A673 (cell line): ENCODE measurements around the gene CNGA2. TPM values are rescaled to one million over a fixed set of nuclear protein-coding genes. Genes with fewer than 3 reads are reported as not detected.

Experiments used
- BruUV-seq: library from RNA; stranded (reverse); fragments of 400-500 nt; replicated peaks from 2 replicates; lab custom pipeline; 2021; lab: Mats Ljungman, UMichigan
- CTCF ChIA-PET: fragments of 300-600 bp; sonication (Branson Sonifier 250); formaldehyde crosslinking; loops from one replicate; lab custom pipeline; 2022; ENCODE audit warnings: antibody characterized with exemption; lab: Charles Lee
- POLR2A ChIA-PET: fragments of 300-600 bp; sonication (Branson Sonifier 250); formaldehyde crosslinking; loops from one replicate; lab custom pipeline; 2022; ENCODE audit warnings: antibody characterized with exemption; ENCODE audit not compliant: low non-redundant PET; lab: Charles Lee
- DNase-seq: peaks from one replicate; pipeline ENCODE4 v3.0.0-alpha.2; 2015; ENCODE audit warnings: low spot score
- H3K27ac ChIP-seq: fragments of 200-600 bp; sonication (generic); 2 replicates; pipeline ENCODE4 v1.5.1; 2016; ENCODE audit warnings: mixed run types, low read depth, mild to moderate bottlenecking, mixed read lengths, antibody characterized with exemption, low read length; ENCODE audit not compliant: poor library complexity, severe bottlenecking
- H3K27me3 ChIP-seq: fragments of 200-600 bp; sonication (generic); replicated peaks from 2 replicates; pipeline ENCODE4 v1.6.1; 2017; ENCODE audit warnings: mixed run types, low read depth, mild to moderate bottlenecking, mixed read lengths, antibody characterized with exemption, low read length; ENCODE audit not compliant: insufficient read depth, poor library complexity
- H3K36me3 ChIP-seq: fragments of 200-600 bp; sonication (generic); 2 replicates; pipeline ENCODE4 v1.6.1; 2016; ENCODE audit warnings: mixed run types, mild to moderate bottlenecking, mixed read lengths, antibody characterized with exemption, low read length; ENCODE audit not compliant: insufficient read depth, poor library complexity, severe bottlenecking
- H3K4me1 ChIP-seq: fragments of 200-600 bp; sonication (generic); 2 replicates; pipeline ENCODE4 v1.6.1; 2017; ENCODE audit warnings: mixed run types, mild to moderate bottlenecking, mixed read lengths, antibody characterized with exemption, low read length; ENCODE audit not compliant: insufficient read depth, poor library complexity, severe bottlenecking
- H3K4me3 ChIP-seq: fragments of 200-600 bp; sonication (generic); 2 replicates; pipeline ENCODE4 v1.5.1; 2016; ENCODE audit warnings: low read depth, mixed run types, mild to moderate bottlenecking, mixed read lengths, low read length; ENCODE audit not compliant: poor library complexity, severe bottlenecking
- H3K9me3 ChIP-seq: fragments of 200-600 bp; sonication (generic); 2 replicates; pipeline ENCODE4 v1.6.1; 2016; ENCODE audit warnings: mixed run types, low read depth, mild to moderate bottlenecking, mixed read lengths, antibody characterized with exemption, low read length; ENCODE audit not compliant: poor library complexity, severe bottlenecking
- CTCF ChIP-seq: fragments of 300-800, 200-600 bp; sonication (generic); conservative IDR thresholded peaks from 2 replicates; pipeline ENCODE4 v1.5.1; 2017; ENCODE audit warnings: low read depth, mild to moderate bottlenecking, antibody characterized with exemption, low read length, moderate library complexity, mixed read lengths
- EZH2 ChIP-seq: fragments of 200-600 bp; sonication (generic); IDR thresholded peaks from 2 replicates; pipeline ENCODE4 v1.6.1; 2017; ENCODE audit warnings: borderline replicate concordance, low read depth, mild to moderate bottlenecking, mixed read lengths, antibody characterized with exemption, low read length; ENCODE audit not compliant: poor library complexity, severe bottlenecking
- intact Hi-C: fragments of 100-400 bp; cut with micrococcal nuclease; formaldehyde crosslinking; loops from one replicate; pipeline ENCODE4 v1.10.0; 2022; ENCODE audit not compliant: unreplicated experiment
- total RNA-seq: library from RNA; stranded (reverse); gene quantifications from 2 replicates; pipeline ENCODE4 v1.2.3, GENCODE V29; 2021

CNGA2 gene
- total RNA-seq, 1 experiment from 2014 or later: not detected

GRCh38 chrX:151724563-151725337 lies 9.8 kb upstream of the CNGA2 start:
- TF ChIP-seq EZH2: no peak
- no peak for TF ChIP-seq CTCF
- Histone ChIP-seq H3K9me3 (no peaks in the 10 kb centered on the region), H3K4me1 (no peaks in the 10 kb centered on the region), H3K36me3 (no peaks in the 10 kb centered on the region), H3K27ac (no peak overlapping the region), H3K4me3 (no peak overlapping the region), H3K27me3 (no peaks in the 10 kb centered on the region)
- ChIA-PET POLR2A (no interaction called here), CTCF (no interaction called here)
- intact Hi-C loops: no loop called here
- no peak for DNase-seq
- no TSS peak for BruUV-seq

- DNase-seq: no peak
- Histone ChIP-seq H3K36me3 (no peaks in the 10 kb centered on the region), H3K9me3 (no peaks in the 10 kb centered on the region), H3K4me1 (no peaks in the 10 kb centered on the region), H3K4me3 (no peak overlapping the region), H3K27me3 (no peaks in the 10 kb centered on the region), H3K27ac (no peak overlapping the region)
- ChIA-PET POLR2A (no interaction called here), CTCF (no interaction called here)
- intact Hi-C loops: no loop called here
- no TSS peak for BruUV-seq
- TF ChIP-seq CTCF (no peak), EZH2 (no peak)
Measured at GRCh38 chrX:151725338-151725614, 9.3 kb upstream of the CNGA2 start.

GRCh38 chrX:151726751-151727150 lies 7.8 kb upstream of the CNGA2 start:
- Histone ChIP-seq H3K4me3 (no peak overlapping the region), H3K36me3 (no peaks in the 10 kb centered on the region), H3K27me3 (peaks cover 1% of the 10 kb centered on the region), H3K27ac (no peak overlapping the region), H3K9me3 (no peaks in the 10 kb centered on the region), H3K4me1 (no peaks in the 10 kb centered on the region)
- POLR2A ChIA-PET: no interaction called here
- TF ChIP-seq CTCF (no peak), EZH2 (no peak)
- no peak for DNase-seq
- no TSS peak for BruUV-seq
- CTCF ChIA-PET: no interaction called here
- intact Hi-C loops: no loop called here
